Measurements from ENCODE around the gene PIK3R6.
A peak's percentile ranks its signal among the peaks of the same experiment; 100 is the strongest.

The PIK3R6 gene

GRCh38 chr17:8797621-8798175 lies 69.8 kb downstream of the PIK3R6 start:
- Histone ChIP-seq H3K4me3 (replicated peaks; ENCODE audit: insufficient read depth, low read length) (no peak overlapping the region), H3K27me3 (ENCODE audit: insufficient read depth, poor library complexity, severe bottlenecking) (no peaks in the 10 kb centered on the region), H3K27ac (replicated peaks) (no peak overlapping the region)
- no peak for DNase-seq (ENCODE audit: low read depth in 1 of 2, low spot score in 1 of 2)
- TF ChIP-seq SPI1 (IDR thresholded peaks at IDR 0.05; ENCODE audit: borderline replicate concordance, low read depth) (no peak), CTCF (IDR thresholded peaks at IDR 0.05; ENCODE audit: insufficient read depth, low read length) (no peak), POLR2AphosphoS5 (IDR thresholded peaks at IDR 0.05; ENCODE audit: low read depth) (no peak), GABPA (IDR thresholded peaks at IDR 0.05; ENCODE audit: low read depth) (no peak), REST (IDR thresholded peaks at IDR 0.05; ENCODE audit: insufficient replicate concordance, low read depth) (no peak)

- no peak for TF ChIP-seq REST (IDR thresholded peaks at IDR 0.05; ENCODE audit: insufficient replicate concordance, low read depth)
- no peak for TF ChIP-seq SPI1 (IDR thresholded peaks at IDR 0.05; ENCODE audit: borderline replicate concordance, low read depth)
- TF ChIP-seq GABPA (IDR thresholded peaks at IDR 0.05; ENCODE audit: low read depth), result no peak
- no peak for TF ChIP-seq CTCF (IDR thresholded peaks at IDR 0.05; ENCODE audit: insufficient read depth, low read length)
- no peak for TF ChIP-seq POLR2AphosphoS5 (IDR thresholded peaks at IDR 0.05; ENCODE audit: low read depth)
- no peak for DNase-seq (ENCODE audit: low read depth in 1 of 2, low spot score in 1 of 2)
- Histone ChIP-seq H3K27ac (replicated peaks) (peak overlapping the region; percentile 67), H3K27me3 (ENCODE audit: insufficient read depth, poor library complexity, severe bottlenecking) (no peaks in the 10 kb centered on the region), H3K4me3 (replicated peaks; ENCODE audit: insufficient read depth, low read length) (no peak overlapping the region)
Observed at GRCh38 chr17:8794636-8795035, 72.8 kb downstream of the PIK3R6 start.

- TF ChIP-seq REST (IDR thresholded peaks at IDR 0.05; ENCODE audit: insufficient replicate concordance, low read depth), result no peak
- no peak for TF ChIP-seq GABPA (IDR thresholded peaks at IDR 0.05; ENCODE audit: low read depth)
- TF ChIP-seq SPI1 (IDR thresholded peaks at IDR 0.05; ENCODE audit: borderline replicate concordance, low read depth), result peak; percentile 71
- H3K27me3 ChIP-seq (ENCODE audit: insufficient read depth, poor library complexity, severe bottlenecking), result no peaks in the 10 kb centered on the region
- no peak overlapping the region for H3K4me3 ChIP-seq (replicated peaks; ENCODE audit: insufficient read depth, low read length)
- peak; percentile 35 to 55 for DNase-seq (ENCODE audit: low read depth in 1 of 2, low spot score in 1 of 2)
- H3K27ac ChIP-seq (replicated peaks), result peak overlapping the region; percentile 67
Observed at GRCh38 chr17:8793649-8794048, 73.8 kb downstream of the PIK3R6 start.

All from HL-60 (cell line).